ENCODE measurements around the gene DDOST.

Gene DDOST

DNA sequence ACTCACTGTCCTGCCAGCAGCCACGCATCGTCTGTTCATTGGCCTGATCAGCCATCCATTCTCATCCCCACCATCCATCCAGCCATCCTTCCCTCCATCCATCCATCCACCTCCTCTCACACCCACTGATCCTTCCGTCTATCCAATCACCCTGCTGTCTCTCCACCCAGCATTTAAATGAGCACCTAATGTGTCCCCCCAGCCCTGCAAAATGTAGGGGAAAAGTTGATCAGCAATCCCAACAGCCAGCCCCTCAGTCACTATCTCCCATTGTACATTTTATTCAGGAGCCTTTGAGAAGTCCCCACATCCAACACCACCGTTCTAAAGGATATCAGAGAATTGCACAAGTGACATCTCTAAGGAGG is 11.1 kb upstream of the DDOST start:
- no peak overlapping the region for H3K4me3 ChIP-seq (ENCODE audit: low read depth, low read length)
- H3K36me3 ChIP-seq = no peaks in the 10 kb centered on the region
- H3K9me3 ChIP-seq (ENCODE audit: severe bottlenecking) = no peaks in the 10 kb centered on the region
- DNase-seq = no peak
- H3K27ac ChIP-seq = no peak overlapping the region
- no peak for TF ChIP-seq CTCF (IDR thresholded peaks at IDR 0.05; ENCODE audit: low read depth, low read length)
- no peaks in the 10 kb centered on the region for H3K27me3 ChIP-seq (ENCODE audit: insufficient read depth, low read depth, severe bottlenecking)

DNA sequence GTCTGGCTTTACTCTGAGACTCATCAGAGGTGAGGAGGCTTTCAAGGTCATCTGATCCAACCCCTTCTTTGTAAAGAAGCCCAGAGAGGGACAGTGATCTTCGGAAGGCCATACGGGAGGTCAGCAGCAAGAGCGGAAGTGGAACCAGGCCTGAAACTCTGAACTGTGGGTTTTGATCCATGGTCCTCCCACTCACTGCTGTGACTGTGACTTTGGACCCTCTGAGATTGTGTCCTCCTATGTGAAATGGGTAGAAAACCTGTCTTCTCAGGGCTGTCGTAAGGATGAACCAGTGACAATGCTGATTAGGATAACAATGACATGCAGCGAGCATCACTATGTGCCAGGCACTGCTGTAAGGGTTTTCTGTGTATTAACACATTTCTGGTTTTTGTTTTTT is 9.8 kb upstream of the DDOST start:
- no peaks in the 10 kb centered on the region for H3K27me3 ChIP-seq (ENCODE audit: insufficient read depth, low read depth, severe bottlenecking)
- no peaks in the 10 kb centered on the region for H3K36me3 ChIP-seq
- no peak overlapping the region for H3K27ac ChIP-seq
- TF ChIP-seq CTCF (IDR thresholded peaks at IDR 0.05; ENCODE audit: low read depth, low read length) = no peak
- no peak for DNase-seq
- no peaks in the 10 kb centered on the region for H3K9me3 ChIP-seq (ENCODE audit: severe bottlenecking)
- H3K4me3 ChIP-seq (ENCODE audit: low read depth, low read length) = no peak overlapping the region

DNA sequence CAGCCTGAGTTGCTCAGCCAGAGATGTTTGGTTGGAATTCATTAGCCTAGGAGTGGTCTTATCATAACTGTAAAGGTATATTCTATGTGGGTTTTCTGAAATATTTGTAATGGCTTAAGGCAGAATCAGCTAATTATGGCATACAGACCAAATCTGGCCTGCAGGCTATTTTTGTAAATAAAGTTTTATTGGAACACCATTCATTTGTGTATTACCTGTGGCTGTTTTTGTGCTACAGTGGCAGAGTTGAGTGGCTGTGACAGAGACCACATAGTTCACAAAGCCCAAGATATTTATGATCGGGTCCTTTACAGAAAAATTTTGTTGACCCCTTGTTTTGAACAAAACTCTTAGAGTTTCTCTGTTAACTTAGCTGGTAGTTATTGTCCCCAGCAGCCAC is 7.4 kb upstream of the DDOST start:
- Histone ChIP-seq H3K36me3 (no peaks in the 10 kb centered on the region), H3K9me3 (ENCODE audit: severe bottlenecking) (no peaks in the 10 kb centered on the region), H3K27ac (no peak overlapping the region), H3K27me3 (ENCODE audit: insufficient read depth, low read depth, severe bottlenecking) (no peaks in the 10 kb centered on the region), H3K4me3 (ENCODE audit: low read depth, low read length) (no peak overlapping the region)
- no peak for DNase-seq
- TF ChIP-seq CTCF (IDR thresholded peaks at IDR 0.05; ENCODE audit: low read depth, low read length) = no peak

GRCh38 chr1:20666804-20667203 is 5.6 kb upstream of the DDOST start:
- H3K27ac ChIP-seq = no peak overlapping the region
- H3K4me3 ChIP-seq (ENCODE audit: low read depth, low read length) = no peak overlapping the region
- DNase-seq = no peak
- TF ChIP-seq CTCF (IDR thresholded peaks at IDR 0.05; ENCODE audit: low read depth, low read length) = no peak
- H3K9me3 ChIP-seq (ENCODE audit: severe bottlenecking) = no peaks in the 10 kb centered on the region
- no peaks in the 10 kb centered on the region for H3K36me3 ChIP-seq
- no peaks in the 10 kb centered on the region for H3K27me3 ChIP-seq (ENCODE audit: insufficient read depth, low read depth, severe bottlenecking)

DNA sequence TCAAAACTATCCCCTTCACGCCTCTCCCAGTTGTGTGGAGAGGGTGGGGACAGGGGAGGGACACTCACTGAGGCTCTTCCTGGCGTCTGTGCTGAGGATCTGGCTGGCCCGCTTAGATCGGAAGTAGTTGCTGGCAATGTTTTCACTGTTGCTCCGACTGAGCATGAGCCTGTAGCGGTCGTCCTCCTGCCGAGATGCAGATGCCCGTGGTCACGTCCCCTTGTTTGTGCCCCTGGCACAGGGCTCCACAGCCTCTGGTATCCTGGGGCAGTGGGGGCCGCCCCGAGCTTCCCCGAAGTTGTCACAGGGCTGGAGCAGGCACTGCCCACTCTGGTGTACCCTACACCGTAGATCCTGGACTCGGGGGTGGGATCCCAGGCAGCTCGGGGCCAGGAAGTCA is 5.0 kb upstream of the DDOST start:
- no peak for TF ChIP-seq CTCF (IDR thresholded peaks at IDR 0.05; ENCODE audit: low read depth, low read length)
- DNase-seq = no peak

DNA sequence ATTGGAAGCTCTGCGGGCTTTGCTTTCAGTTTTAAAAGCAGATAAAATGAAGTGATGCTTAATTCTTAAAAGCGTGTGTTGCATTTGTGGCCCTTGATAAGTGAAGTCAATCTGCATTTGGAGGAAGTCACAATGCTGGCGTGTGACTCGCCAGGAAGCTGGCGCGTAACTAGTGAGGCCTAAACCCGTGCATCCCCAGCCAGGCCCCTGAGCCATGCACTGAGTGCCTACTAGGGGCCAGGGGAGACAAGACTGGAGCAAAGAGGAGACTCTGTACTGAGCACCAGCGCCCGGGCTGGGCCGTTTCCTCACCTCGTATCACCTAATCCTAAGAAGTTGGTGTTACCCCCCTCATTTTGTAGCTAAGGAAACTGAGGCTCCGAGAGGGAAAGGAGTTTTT is 4.6 kb upstream of the DDOST start:
- no peak for TF ChIP-seq CTCF (IDR thresholded peaks at IDR 0.05; ENCODE audit: low read depth, low read length)
- Histone ChIP-seq H3K4me3 (ENCODE audit: low read depth, low read length) (no peak overlapping the region), H3K36me3 (no peaks in the 10 kb centered on the region), H3K27me3 (ENCODE audit: insufficient read depth, low read depth, severe bottlenecking) (no peaks in the 10 kb centered on the region), H3K9me3 (ENCODE audit: severe bottlenecking) (no peaks in the 10 kb centered on the region), H3K27ac (no peak overlapping the region)
- no peak for DNase-seq

More for the DNA sequence above, 5.0 kb upstream of the DDOST start:
- H3K27me3 ChIP-seq (ENCODE audit: insufficient read depth, low read depth, severe bottlenecking) = no peaks in the 10 kb centered on the region
- no peak overlapping the region for H3K4me3 ChIP-seq (ENCODE audit: low read depth, low read length)
- H3K9me3 ChIP-seq (ENCODE audit: severe bottlenecking) = no peaks in the 10 kb centered on the region
- no peak overlapping the region for H3K27ac ChIP-seq
- H3K36me3 ChIP-seq = no peaks in the 10 kb centered on the region

Measured in WERI-Rb-1 (cell line).